GM12873 (cell line): ENCODE results near the gene RYR2.

Experiments
- TF ChIP-seq, protein P1 (sequence below): IDR thresholded peaks from 2 replicates; pipeline ENCODE4 v1.5.1; 2012; ENCODE audit warnings: low read depth, mild to moderate bottlenecking, moderate library complexity, low read length, control low read depth; ENCODE audit not compliant: insufficient read depth; ENCODE audit errors: missing control alignments

The RYR2 gene

GRCh38 chr1:237003516-237003915 lies 38.5 kb upstream of the RYR2 start:
- TF ChIP-seq, protein P1, sequence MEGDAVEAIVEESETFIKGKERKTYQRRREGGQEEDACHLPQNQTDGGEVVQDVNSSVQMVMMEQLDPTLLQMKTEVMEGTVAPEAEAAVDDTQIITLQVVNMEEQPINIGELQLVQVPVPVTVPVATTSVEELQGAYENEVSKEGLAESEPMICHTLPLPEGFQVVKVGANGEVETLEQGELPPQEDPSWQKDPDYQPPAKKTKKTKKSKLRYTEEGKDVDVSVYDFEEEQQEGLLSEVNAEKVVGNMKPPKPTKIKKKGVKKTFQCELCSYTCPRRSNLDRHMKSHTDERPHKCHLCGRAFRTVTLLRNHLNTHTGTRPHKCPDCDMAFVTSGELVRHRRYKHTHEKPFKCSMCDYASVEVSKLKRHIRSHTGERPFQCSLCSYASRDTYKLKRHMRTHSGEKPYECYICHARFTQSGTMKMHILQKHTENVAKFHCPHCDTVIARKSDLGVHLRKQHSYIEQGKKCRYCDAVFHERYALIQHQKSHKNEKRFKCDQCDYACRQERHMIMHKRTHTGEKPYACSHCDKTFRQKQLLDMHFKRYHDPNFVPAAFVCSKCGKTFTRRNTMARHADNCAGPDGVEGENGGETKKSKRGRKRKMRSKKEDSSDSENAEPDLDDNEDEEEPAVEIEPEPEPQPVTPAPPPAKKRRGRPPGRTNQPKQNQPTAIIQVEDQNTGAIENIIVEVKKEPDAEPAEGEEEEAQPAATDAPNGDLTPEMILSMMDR, result no peak

DNA sequence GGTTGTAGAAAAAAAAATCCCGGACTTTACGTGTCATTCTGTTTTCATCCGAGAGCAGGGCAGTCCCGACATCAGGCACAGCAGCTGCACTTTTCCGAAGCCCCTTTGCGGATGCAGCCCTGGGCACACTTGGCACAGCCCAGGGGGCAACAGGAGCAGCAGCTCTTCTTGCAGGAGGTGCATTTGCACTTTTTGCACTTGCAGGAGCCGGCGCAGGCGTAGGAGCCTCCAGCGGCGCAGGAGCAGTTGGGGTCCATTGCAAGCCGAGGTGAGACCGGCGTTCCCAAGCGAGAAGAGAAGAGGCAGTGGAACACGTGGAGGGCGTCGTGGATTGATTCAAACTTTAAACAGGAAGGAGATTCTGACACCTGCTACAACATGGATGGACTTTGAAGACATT lies 37.9 kb upstream of the RYR2 start, which contains the start of gene MT1HL1:
TSS of gene MT1HL1 (minus strand) at position 326 of the 400 bp plus-strand sequence. CDS start at position 257, 69 bp downstream.
- TF ChIP-seq, protein P1, result no peak

DNA sequence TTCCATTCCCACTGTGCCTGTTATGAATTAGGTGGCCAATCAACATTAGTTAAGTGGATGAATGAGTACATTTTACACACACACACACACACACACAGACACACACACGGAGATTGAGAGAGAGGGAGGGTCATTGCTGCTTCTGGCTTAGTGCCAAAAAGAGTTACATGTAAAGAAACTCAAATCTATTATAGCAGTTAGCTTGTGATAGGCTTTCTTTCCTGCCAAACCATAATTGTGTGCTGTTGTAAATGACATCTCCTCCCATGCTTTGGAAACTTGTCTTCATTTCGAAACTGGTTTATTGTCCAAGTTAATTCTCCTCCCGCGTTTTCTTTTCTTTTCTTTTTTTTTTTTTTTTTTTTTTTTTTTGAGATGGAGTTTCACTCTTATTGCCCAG lies 36.3 kb upstream of the RYR2 start:
- TF ChIP-seq, protein P1, result no peak

GRCh38 chr1:237007147-237007881 lies 34.7 kb upstream of the RYR2 start:
- TF ChIP-seq, protein P1, result no peak

DNA sequence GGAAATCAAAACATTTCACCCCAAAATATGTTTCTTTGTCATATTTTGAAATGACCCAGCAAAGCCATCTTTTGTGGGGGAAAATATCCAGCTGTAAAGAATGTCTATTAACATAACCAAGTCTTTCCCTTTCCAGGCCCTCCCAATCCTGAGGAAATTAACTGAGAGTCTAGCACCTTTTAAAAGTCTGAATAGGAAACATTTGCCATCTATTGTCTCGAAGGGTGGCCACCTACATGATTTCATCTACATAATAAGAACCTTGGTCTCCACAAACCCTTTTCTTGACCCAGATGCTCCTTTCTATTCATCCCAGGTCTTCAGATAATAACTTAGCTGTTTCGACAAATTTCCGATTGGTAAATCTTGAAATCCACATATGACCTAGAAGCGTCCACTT lies 32.4 kb upstream of the RYR2 start:
- TF ChIP-seq, protein P1, result no peak

DNA sequence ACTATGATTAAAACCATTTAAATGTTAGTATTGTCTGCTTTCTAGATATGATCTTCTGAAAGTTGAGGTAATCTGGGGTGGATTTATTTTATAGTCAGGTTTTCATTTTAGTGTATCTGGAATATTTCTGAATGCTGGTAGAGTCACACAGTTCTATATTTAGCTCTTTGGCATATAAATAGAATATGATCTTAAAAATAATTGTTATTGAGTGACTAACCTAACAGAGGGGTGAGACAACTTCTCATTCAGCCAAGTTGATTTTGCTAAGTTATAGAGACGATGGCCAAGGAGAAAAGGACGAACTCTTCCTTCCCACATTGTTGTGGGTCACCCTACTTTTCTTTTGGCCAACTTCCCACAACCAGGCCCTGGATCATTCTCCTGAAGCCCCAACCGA lies 30.6 kb upstream of the RYR2 start:
- TF ChIP-seq, protein P1, result no peak

GRCh38 chr1:237012361-237012760 lies 29.6 kb upstream of the RYR2 start:
- TF ChIP-seq, protein P1, result no peak
